Activated CD4-positive, alpha-beta T cell treated with anti-CD3 and anti-CD28 coated beads, Interleukin-2, amount 50 U/mL, for 4 hours (primary cell): ENCODE measurements around the gene C9orf50.
"Not testable (repeated sequence)": the region's sequence is repeated elsewhere in the genome, so short reads cannot be mapped to it uniquely, and the experiment has no call there.

Experiments used
- DNase-seq, 2 experiments: peaks; one replicate each; pipeline ENCODE4 v3.0.0-alpha.2; 2020

The C9orf50 gene

GRCh38 chr9:129647635-129648034 lies 26.7 kb upstream of the C9orf50 start:
- no peak for DNase-seq

- DNase-seq: no peak
These were observed 25.8 kb upstream of the C9orf50 start for GRCh38 chr9:129646654-129647053.

DNA sequence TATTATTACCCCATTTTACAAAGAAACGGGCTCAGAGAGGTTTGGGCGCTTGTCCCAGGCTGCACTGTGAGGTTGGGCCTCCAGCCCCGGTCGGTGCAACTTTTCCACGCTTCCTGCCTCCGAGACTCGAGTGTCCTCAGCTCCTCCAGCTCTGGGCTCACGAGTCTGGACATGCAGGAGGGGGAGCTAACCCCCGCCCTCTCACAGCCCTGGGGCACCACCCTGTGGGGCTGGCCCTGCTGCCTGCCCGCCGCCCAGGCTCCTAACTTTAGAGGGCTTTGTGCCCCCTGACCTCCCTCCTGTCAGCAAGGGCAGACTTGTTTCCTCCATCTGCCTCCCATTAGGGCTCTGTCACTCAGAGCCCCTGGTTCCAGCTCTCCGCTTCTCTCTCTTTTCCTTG lies 25.4 kb upstream of the C9orf50 start:
- DNase-seq: no peak

DNA sequence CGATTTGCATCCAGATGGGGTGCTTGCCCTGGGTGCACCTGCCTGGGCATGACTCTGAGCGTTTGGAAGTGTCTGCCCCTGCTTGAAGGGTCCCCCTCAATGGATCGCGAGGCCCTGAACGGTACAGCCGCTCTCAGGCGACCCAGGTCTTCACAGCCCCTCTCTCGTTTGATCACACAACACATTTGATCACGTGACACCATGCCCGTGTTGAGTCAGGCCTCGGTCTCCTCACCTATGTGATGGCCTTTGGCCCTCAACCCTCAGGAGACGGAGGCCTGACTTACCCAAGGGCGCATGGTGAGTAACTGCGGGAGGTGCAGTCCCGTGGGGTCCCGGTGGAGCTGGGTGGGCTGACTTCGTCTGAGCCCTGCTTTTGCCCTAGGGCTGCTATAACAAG lies 24.0 kb upstream of the C9orf50 start:
- DNase-seq: no peak

DNA sequence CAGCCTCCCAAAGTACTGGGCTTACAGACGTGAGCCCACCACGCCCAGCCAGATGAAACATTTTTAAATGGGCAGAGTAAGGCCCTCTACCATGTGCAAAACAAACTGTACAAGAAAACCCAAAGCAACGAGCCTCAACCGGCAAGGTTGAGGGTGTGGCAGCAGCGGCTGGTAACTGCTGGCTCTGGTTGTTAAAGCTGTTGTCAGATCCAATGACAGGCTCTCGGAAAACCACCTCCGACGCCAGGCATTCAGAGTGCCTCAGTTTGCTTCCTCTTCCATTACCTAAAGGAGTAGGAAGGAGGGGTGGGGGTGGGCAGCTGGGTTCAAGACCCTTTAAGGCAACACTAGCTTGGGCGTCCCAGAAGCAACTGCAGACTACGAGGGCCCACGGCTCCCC lies 23.5 kb upstream of the C9orf50 start:
- no peak for DNase-seq

GRCh38 chr9:129643706-129644105 lies 22.8 kb upstream of the C9orf50 start:
- no peak for DNase-seq

DNA sequence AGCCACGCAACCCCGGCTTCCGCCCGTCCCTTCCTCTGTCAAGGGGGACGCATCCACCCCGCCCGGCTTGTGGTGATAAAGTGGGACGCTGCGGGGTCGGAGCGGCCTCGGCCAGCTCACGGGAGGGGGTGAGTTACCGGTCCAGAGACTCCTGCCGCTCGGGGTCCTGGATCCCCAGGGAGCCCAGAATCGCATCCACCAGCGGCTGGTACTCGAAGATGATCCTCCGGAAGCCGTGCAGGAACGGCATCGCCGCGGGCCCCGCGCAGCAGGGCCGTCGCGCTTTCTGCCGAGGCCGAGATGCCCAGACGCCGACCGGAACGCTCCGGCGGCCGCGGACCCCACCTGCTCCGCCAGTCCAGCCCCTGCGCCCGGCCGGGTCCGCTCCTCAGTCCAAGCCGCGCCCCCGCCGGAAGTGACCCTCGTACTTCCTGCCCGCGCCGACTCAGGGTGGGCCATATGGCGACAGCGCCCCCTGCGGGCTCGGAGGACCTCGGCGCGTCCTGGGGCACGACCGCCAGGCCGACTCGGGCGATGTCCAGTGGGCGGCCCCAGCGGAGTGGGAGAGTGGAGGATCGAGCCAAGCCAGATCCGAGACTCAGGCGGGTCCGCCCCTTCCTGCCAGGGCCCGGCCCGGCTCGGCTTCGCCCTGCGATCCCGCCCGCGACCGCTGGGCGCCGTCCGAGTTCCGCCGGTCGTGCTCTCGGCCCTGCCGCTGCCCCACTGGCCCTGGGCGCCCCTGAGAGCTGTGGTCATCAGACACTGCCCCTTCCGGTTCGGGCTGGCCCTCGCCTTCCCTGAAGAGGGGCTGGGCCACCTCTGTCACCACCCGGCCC lies 21.1 kb upstream of the C9orf50 start, which contains the start of gene ASB6:
ASB6 (minus strand) TSS at position 402 of the 836 bp plus-strand sequence; CDS start at position 250, 152 bp downstream.
- DNase-seq: peak; percentile 81 to 83

- no peak for DNase-seq
These were observed 20.2 kb upstream of the C9orf50 start for GRCh38 chr9:129640871-129641749.

GRCh38 chr9:129640086-129640870 lies 19.4 kb upstream of the C9orf50 start:
- DNase-seq: no peak

DNA sequence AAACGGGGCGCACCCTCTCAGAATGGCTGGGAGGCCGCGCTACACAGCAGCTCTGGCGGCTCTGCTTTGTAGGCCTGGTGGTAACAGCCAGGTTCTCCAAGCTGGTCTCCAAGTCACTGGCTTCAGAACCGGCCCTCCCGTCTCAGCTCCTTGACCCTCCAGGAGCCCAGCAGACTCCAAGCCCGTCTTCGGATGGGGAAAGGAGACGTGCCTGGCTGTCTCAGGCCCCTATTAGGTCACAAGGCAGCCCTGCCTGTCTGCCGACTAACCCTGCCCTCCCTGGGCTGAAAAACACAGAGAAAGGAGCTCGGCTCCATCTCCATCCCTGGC lies 18.8 kb upstream of the C9orf50 start:
- no peak for DNase-seq

DNA sequence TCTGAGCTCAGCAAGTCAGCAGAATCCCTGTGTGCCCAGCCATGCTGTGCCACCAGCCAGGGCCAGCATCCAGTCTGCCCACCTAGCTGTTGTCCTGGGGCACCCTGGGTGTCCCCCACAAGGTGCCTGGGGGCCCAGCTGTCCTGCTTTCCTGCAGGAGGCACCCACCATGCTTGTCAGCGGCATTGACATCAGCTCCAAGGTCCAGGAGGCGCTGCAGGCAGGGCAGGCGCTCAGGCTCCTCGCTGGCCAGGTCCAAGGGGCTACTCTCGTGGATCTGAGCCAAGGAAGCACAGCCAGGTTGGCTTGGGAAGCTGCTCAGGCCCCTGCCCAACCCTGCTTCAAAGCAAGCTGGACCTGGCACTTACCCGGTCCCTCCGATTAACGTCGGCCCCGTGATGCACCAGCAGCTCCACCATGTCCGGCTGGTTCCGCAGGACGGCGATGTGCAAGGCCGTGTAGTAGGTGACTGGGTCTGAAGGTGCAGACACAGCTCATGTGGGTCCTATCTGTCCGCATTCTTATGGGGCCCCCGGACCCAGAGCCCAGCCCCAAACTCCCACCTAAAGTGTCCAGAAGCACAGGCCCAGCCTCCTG lies 18.2 kb upstream of the C9orf50 start:
- DNase-seq: no peak

GRCh38 chr9:129637673-129638439 lies 17.0 kb upstream of the C9orf50 start:
- no peak for DNase-seq

DNA sequence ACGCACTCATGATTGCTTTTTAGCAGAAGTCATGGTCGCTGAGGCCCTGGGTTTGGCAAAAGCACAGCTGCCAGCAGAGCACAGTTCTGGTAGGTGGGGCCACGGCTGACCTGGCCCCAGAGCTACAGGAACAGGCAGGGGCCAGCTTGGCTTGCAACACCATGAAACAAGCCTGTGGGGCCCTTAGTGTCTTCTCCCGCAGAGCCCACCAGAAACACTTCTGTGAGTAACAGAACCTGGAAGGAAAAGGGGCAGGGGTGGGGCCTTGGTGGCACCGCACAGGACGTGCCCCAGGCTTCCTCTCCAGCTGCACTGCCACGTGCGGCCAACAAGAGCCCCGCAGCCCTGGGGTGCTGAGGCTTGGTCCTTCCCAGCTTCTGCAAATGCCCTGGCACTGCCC lies 16.2 kb upstream of the C9orf50 start:
- no peak for DNase-seq

GRCh38 chr9:129636343-129636742 lies 15.4 kb upstream of the C9orf50 start:
- not testable (repeated sequence) for DNase-seq

GRCh38 chr9:129635099-129636065 lies 14.5 kb upstream of the C9orf50 start:
- no peak for DNase-seq

GRCh38 chr9:129633848-129634247 lies 12.9 kb upstream of the C9orf50 start:
- DNase-seq: no peak

GRCh38 chr9:129633207-129633606 lies 12.3 kb upstream of the C9orf50 start:
- no peak for DNase-seq

- DNase-seq: no peak
These were observed 11.6 kb upstream of the C9orf50 start for GRCh38 chr9:129632460-129632859.

- DNase-seq: no peak
These were observed 10.8 kb upstream of the C9orf50 start for GRCh38 chr9:129631674-129632129.

DNA sequence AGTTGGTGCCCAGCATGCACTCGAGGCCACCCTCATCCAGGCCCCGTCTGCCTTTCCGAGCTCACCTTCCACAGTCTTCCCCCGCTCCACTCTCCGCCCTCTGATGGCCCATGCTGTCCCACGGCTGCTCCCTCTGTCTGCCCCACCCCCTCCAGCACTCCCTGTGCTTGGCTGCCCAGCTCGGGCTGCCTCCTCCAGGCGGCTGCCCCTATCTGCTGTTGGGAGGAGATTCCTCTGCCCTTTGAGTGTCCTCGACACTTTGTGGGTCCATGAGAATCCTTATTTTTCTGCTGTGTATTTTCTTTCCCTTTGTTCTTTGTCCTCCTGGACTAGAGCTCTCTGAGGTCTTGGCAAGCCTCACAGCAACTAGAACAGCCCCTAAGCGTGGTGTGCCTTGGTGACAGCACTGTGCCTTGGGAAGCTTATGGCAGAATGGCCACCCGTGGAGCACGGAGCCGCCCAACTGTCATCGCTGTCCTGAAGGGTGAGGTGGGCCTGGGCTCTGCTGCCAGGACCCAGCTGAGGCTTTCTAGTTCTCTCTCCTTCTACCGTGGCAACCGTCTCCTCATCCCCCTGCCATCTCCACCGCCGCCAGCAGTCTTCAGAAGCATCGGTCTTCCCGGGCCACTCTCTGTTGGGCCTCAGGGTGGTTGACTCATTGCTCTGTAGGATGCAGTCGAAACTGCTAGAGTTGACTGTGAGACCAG lies 10.2 kb upstream of the C9orf50 start:
- DNase-seq: no peak
